Measurements from ENCODE around the gene UGT3A2.

UGT3A2 gene

DNA sequence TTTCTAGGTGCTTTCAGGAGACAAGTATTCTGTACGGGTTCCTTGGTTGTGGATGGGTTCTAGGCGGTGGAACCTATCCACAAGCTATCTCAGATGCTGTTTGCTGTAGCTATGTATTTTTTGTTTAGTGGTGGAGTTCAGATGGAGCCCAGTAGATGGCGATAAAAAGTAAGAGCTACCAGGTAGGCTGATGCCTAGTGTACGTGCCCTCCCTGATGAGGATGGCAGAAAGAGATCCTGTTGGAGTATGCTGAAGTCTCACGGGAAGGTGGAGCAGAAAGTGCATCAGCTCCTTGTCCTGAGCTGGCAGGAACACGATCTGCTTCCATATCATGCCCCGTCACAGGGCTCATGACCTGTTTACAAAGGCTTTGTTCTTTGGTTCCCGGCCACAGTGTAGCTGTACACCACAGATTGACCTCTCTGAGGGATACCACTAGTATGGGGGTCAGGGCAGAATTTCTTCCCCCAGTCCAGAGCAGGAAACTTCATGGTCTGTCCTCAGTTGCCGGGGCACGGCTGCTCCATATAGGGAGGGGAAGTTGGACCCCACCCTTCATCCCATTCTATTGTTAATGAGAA is 12.6 kb upstream of the UGT3A2 start:
- peak; percentile 60 for DNase-seq (ENCODE audit: low spot score)
- TF ChIP-seq, protein P1, sequence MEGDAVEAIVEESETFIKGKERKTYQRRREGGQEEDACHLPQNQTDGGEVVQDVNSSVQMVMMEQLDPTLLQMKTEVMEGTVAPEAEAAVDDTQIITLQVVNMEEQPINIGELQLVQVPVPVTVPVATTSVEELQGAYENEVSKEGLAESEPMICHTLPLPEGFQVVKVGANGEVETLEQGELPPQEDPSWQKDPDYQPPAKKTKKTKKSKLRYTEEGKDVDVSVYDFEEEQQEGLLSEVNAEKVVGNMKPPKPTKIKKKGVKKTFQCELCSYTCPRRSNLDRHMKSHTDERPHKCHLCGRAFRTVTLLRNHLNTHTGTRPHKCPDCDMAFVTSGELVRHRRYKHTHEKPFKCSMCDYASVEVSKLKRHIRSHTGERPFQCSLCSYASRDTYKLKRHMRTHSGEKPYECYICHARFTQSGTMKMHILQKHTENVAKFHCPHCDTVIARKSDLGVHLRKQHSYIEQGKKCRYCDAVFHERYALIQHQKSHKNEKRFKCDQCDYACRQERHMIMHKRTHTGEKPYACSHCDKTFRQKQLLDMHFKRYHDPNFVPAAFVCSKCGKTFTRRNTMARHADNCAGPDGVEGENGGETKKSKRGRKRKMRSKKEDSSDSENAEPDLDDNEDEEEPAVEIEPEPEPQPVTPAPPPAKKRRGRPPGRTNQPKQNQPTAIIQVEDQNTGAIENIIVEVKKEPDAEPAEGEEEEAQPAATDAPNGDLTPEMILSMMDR (IDR thresholded peaks at IDR 0.05; ENCODE audit: extremely low read depth, missing control alignments) = peak; percentile 59

DNA sequence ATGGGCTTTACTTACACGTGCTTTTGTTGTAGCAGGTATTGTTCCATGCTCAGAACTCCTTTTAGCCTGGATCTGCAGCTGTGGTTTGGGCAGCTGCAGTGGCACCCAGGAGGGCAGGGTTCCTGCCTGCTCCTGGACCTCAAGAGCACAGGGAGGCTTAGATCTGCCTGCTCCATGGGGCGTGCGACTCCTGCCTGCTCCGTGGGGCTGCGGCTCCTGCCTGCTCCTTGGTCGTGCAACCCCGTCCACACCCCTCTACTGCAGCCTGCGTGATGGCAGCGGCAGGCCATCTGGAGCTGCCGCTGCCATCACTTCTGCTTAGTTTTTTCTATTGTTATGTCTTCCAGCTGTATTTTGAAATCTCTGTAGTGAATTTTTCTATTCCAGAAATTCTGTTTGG is 11.7 kb upstream of the UGT3A2 start:
- TF ChIP-seq, protein P1 (IDR thresholded peaks at IDR 0.05; ENCODE audit: extremely low read depth, missing control alignments) = no peak

DNA sequence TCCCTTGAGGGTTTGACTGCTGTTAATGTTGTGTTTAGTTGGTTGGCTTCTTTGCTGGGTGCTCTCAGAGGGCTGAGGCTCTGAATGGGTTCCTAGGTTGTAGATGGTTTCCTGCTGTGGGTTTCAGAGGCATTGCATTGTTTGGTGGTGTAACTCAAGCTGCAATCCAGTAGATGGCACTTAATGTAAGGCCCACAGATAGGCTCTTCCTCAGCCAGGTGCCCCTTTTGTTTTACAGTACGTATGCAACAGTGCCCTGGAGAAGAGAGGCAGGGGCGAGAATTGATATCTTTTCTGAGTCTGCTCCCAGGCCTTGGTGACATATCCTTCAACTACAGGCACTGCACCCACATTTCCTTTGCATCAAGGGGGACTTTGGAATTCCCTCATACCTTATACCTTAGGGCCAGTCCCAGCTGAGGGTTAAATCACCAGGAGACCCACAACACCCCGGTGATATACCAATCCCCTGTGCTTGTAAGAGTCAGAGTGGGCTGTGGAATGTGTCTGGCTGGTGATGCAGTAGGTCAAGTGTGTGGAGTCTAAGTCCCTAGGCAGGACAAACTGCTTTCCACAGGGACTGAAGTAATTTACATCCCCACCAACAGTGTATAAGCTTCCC is 7.0 kb upstream of the UGT3A2 start:
- TF ChIP-seq, protein P1 (IDR thresholded peaks at IDR 0.05; ENCODE audit: extremely low read depth, missing control alignments) = peak; percentile 24
- DNase-seq (ENCODE audit: low spot score) = peak; percentile 12

More for the DNA sequence above, 11.7 kb upstream of the UGT3A2 start:
- no peak for DNase-seq (ENCODE audit: low spot score)

DNA sequence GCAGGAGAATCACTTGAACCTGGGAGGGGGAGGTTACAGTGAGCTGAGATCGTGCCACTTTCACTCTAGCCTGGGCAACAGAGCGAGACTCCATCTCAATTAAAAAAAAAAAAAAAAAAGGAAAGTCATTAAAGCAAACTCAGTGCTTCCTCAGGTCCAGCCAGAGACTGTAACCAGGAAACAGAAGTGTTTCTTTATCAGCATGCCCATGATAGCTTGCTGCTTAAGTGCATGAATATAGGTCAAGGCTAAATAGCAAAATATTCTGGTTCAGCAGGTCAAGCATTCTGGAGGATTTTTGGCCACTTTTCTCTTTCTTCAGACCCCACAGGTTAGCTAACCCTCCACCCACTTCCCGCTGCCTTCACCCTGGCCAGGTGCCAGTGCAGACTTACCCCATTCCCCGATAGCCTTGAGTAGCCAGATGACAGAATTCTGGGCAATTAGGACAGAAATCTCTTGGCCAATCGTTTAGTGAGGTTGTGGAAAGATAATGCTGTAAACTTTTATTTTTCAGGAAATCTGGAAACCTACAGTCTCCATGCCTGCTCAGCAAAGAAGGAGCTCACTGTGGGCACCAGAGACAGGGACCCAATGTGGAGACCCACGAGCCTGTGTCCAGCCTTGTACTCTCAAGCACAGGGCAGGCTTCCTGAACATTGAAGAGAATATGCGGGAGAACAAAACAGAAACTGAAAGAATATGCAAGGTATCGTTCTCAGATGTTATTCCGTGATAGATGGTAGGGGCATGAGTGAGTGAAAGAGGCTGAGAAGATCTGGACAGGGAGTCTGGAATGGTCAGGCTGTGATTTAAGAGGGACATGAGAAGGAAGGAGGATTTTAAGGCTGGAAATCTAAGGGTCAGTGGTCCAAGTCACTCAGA is 4.2 kb upstream of the UGT3A2 start:
- DNase-seq (ENCODE audit: low spot score) = no peak
- TF ChIP-seq, protein P1 (IDR thresholded peaks at IDR 0.05; ENCODE audit: extremely low read depth, missing control alignments) = no peak

DNA sequence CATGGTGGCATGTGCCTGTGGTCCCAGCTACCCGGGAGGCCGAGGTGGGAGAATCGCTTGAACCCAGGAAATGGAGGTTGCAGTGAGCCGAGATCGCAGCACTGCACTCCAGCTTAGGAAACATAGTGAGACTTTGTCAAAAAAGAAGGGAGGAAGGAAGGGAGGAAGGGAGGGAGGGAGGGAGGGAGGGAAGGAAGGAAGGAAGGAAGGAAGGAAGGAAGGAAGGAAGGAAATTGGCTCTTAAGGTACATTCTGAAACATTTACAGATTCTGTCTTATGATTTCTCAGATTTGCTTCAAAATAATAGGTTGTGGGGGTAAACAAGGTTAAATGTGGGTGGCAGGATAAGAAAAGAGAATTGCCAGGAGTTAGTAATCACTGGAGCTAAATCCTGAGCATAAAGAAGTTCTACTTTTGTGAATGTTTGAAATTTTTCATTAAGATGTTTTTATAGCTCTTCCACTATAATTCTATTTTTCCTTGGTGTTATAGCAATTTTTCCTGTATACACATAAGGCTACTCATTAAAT is 2.1 kb upstream of the UGT3A2 start:
- no peak for DNase-seq (ENCODE audit: low spot score)
- TF ChIP-seq, protein P1 (IDR thresholded peaks at IDR 0.05; ENCODE audit: extremely low read depth, missing control alignments) = no peak

DNA sequence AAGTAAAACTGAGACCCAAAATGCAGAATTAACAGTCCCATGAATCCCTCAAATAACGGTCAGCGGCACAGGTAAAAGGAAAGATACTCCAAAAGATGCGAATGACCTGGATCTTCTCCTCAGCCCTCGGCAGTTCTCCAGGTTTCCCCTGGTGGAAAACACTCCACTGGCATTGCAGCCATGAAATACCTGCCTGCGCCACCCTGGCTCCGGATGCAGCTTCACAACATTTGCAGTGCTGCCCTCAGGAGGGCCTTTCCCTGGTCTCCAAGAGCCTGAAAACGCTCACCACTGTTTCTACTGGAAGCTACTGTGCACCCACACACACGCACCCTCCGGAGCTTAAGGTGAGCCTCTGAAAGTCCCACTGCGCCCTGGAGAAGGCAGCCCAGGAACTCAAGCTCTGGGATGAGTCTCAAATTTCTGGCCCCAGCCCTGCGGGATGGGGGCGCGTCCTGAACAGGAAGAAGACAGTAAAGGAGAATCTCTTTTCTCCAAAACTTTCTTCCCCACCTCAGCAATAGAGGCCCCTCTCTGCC is 612 bp downstream of the UGT3A2 start:
- TF ChIP-seq, protein P1 (IDR thresholded peaks at IDR 0.05; ENCODE audit: extremely low read depth, missing control alignments) = no peak
- no peak for DNase-seq (ENCODE audit: low spot score)

Data from GM20000 (cell line).